ENCODE results near the gene SPIRE1. TPM values are rescaled to one million over a fixed set of nuclear protein-coding genes. Genes with fewer than 3 reads are reported as not detected.
"Not testable (repeated sequence)": the region's sequence is repeated elsewhere in the genome, so short reads cannot be mapped to it uniquely, and the experiment has no call there.

Gene SPIRE1
- total RNA-seq, 6 donors from 2014 or later: 33.9 to 76.7 (median 59.6) TPM

DNA sequence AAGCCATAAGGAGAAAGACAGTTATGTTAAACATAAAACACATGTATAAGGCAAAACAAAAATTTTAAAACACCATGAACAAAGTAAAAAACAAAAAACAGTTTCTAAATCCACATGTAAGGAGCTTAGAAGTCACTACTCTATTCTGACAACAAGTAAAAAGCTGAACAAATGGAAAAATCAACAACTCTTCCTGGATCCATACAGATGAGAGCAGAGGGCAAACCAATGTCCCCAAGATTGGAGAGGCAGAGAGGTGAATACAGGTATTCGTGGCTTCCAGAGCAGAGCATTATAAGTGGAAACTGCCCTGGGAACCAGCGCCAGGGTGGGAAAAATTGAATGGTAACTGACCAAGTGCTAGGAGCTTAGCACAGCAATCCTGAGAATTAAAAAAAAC lies 93.5 kb downstream of the SPIRE1 start:
- ATAC-seq (ENCODE audit: low FRiP score in 2 of 2): no peak

DNA sequence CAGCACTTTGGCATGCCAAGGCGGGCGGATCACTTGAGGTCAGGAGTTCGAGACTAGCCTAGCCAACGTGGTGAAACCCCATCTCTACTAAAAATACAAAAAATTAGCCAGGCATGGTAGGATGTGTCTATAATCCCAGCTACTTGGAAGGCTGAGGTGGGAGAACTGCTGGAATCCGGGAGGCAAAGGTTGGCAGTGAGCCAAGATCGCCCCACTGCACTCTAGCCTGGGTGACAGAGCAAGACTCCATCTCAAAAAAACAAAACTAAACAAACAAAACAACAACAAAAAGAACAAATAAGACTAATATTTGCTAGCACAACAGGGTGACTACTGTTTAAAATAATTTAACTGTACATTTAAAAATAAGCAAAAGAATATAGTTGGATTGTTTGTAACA lies 97.3 kb downstream of the SPIRE1 start:
- 87 to 91% methylated on average over 6 of the region's 6 CpGs for WGBS, 2 donors
- not testable (repeated sequence) for H3K27me3 ChIP-seq; H3K27ac ChIP-seq; H3K36me3 ChIP-seq; DNase-seq; H3K4me1 ChIP-seq; ATAC-seq (ENCODE audit: low FRiP score in 2 of 2); H3K9me3 ChIP-seq; H3K4me3 ChIP-seq

More for the DNA sequence above, 93.5 kb downstream of the SPIRE1 start:
- Histone ChIP-seq H3K9me3 (no peaks in the 10 kb centered on the region), H3K36me3 (no peaks in the 10 kb centered on the region), H3K4me1 (no peaks in the 10 kb centered on the region), H3K27ac (no peak overlapping the region), H3K27me3 (no peaks in the 10 kb centered on the region), H3K4me3 (no peak overlapping the region)
- no peak for DNase-seq
- TF ChIP-seq POLR2AphosphoS5 (IDR thresholded peaks at IDR 0.05): no peak
- TF ChIP-seq POLR2A (IDR thresholded peaks at IDR 0.05): no peak
- TF ChIP-seq EP300 (IDR thresholded peaks at IDR 0.05): no peak
- WGBS, 2 donors: 77 to 89% methylated on average over 2 of the region's 2 CpGs

DNA sequence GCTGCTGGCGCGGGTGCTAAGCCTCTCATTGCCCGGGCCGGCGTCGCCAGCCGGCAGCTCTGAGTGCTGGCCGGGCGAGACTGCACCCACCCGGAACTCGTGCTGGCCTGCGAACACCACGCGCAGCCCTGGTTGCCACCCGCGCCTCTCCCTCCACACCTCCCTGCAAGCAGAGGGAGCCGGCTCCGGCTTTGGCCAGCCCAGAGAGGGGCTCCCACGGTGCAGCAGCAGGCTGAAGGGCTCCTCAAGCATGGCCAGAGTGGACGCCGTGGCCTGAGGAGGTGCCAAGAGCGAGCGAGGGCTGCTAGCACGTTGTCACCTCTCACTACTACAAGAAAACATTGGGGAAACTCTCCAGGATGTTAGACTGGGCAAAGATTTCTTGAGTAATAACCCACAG lies 98.6 kb downstream of the SPIRE1 start:
- Histone ChIP-seq H3K9me3 (peaks cover 0 to 8% (median 0%) of the 10 kb centered on the region in 4 donors), H3K27ac (no peak overlapping the region), H3K4me3 (no peak overlapping the region), H3K27me3 (no peaks in the 10 kb centered on the region), H3K36me3 (no peaks in the 10 kb centered on the region), H3K4me1 (no peaks in the 10 kb centered on the region)
- TF ChIP-seq, protein P1, sequence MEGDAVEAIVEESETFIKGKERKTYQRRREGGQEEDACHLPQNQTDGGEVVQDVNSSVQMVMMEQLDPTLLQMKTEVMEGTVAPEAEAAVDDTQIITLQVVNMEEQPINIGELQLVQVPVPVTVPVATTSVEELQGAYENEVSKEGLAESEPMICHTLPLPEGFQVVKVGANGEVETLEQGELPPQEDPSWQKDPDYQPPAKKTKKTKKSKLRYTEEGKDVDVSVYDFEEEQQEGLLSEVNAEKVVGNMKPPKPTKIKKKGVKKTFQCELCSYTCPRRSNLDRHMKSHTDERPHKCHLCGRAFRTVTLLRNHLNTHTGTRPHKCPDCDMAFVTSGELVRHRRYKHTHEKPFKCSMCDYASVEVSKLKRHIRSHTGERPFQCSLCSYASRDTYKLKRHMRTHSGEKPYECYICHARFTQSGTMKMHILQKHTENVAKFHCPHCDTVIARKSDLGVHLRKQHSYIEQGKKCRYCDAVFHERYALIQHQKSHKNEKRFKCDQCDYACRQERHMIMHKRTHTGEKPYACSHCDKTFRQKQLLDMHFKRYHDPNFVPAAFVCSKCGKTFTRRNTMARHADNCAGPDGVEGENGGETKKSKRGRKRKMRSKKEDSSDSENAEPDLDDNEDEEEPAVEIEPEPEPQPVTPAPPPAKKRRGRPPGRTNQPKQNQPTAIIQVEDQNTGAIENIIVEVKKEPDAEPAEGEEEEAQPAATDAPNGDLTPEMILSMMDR (IDR thresholded peaks at IDR 0.05): no peak
- TF ChIP-seq EP300 (IDR thresholded peaks at IDR 0.05): no peak
- no peak for TF ChIP-seq POLR2A (IDR thresholded peaks at IDR 0.05)
- TF ChIP-seq POLR2AphosphoS5 (IDR thresholded peaks at IDR 0.05): no peak
- no peak for ATAC-seq (ENCODE audit: low FRiP score in 2 of 2)
- DNase-seq: peak in 1 of 2 donors; percentile 77
- 90 to 92% methylated on average over 10 to 14 of the region's 24 CpGs for WGBS, 2 donors

DNA sequence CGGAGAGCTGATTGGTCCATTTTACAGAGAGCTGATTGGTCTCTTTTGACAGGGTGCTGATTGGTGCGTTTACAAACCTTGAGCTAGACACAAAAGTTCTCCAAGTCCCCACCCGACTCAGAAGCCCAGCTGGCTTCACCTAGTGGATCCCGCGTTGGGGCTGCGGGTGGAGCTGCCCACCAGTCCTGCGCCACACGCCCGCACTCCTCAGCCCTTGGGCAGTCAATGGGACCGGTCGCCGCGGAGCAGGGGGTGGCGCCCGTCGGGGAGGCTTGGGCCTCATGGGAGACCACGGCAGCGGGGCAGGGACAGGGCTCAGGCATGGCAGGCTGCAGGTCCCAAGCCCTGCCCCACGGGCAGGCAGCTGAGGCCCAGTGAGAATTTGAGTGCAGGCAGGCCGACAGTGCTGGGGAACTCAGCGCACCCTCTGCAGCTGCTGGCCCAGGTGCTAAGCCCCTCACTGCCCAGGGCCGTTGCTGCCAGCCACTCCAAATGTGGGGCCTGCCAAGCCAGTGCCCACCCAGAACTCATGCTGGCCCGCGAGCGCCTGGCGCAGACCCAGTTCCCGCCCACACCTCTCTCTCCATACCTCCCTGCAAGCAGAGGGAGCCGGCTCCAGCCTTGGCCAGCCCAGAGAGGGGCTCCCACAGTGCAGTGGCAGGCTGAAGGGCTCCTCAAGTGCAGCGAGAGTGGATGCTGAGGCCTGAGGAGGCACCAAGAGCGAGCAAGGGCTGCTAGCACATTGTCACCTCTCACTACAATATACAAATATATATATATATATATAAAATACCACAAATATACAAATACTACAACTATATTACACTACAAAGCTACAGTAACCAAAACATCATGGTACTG lies 100.7 kb downstream of the SPIRE1 start:
- no peak overlapping the region for H3K4me3 ChIP-seq
- ATAC-seq (ENCODE audit: low FRiP score in 2 of 2) (peak in 1 of 2 donors; percentile 37), DNase-seq (peak in 1 of 2 donors; percentile 77)
- peaks cover 0 to 8% (median 0%) of the 10 kb centered on the region in 4 donors for H3K9me3 ChIP-seq
- no peaks in the 10 kb centered on the region for H3K36me3 ChIP-seq
- H3K4me1 ChIP-seq: peaks cover 0 to 7% (median 3%) of the 10 kb centered on the region in 4 donors
- H3K27me3 ChIP-seq: no peaks in the 10 kb centered on the region
- WGBS, 2 donors: 96 to 97% methylated on average over 12 to 21 of the region's 30 CpGs
- no peak overlapping the region for H3K27ac ChIP-seq
- TF ChIP-seq POLR2A (IDR thresholded peaks at IDR 0.05): no peak
- TF ChIP-seq, protein P1 (IDR thresholded peaks at IDR 0.05): no peak
- no peak for TF ChIP-seq EP300 (IDR thresholded peaks at IDR 0.05)
- no peak for TF ChIP-seq POLR2AphosphoS5 (IDR thresholded peaks at IDR 0.05)

DNA sequence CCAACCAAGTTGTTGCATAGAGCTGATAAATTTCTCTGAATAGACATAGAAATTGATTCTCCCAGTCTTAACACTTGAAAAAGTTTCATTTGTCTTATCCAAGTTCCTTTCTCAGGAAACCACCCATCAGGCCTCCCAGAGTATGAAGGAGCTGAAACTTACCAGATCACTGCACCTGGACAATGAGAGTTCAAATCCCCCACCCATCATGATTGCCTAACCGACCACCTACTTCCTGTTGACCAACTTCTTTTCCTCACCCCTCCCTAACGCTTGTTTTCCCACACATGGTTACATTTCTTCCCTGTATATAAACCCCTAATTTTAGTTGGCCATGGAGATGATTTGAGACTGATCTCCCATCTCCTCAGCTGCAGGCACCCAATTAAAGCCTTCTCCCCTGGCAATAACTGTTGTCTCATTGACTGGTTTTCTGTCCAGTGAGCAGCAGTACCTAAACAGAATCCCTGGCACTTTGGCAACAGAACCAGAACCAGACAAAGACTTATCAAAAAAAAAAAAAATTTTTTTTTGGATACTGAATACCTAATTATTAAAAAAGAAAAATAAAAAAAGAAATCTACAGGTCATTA lies 103.0 kb downstream of the SPIRE1 start:
- Histone ChIP-seq H3K9me3 (peaks cover 0 to 8% (median 0%) of the 10 kb centered on the region in 4 donors), H3K27me3 (no peaks in the 10 kb centered on the region), H3K4me3 (no peak overlapping the region), H3K36me3 (no peaks in the 10 kb centered on the region), H3K4me1 (peaks cover 0 to 22% (median 3%) of the 10 kb centered on the region in 4 donors), H3K27ac (no peak overlapping the region)
- WGBS, 2 donors: 66 to 67% methylated on average over 2 of the region's 2 CpGs
- DNase-seq: no peak
- ATAC-seq (ENCODE audit: low FRiP score in 2 of 2): no peak
- TF ChIP-seq EP300 (IDR thresholded peaks at IDR 0.05) (no peak), POLR2A (IDR thresholded peaks at IDR 0.05) (no peak), POLR2AphosphoS5 (IDR thresholded peaks at IDR 0.05) (no peak)
- TF ChIP-seq, protein P1 (IDR thresholded peaks at IDR 0.05): no peak
